Gastrocnemius medialis (tissue), 4 donors: ENCODE results near the gene TEX2.

Experiments used
- POLR2A ChIP-seq, 2 donors: fragments of 450-650 bp; IDR thresholded peaks; one replicate each; pipeline ENCODE4 v1.6.1; 2017; ENCODE audit warnings: antibody characterized with exemption in 2 of 2, mild to moderate bottlenecking in 2 of 2, moderate library complexity in 2 of 2
- TF ChIP-seq, protein P1 (sequence below), 5 experiments: fragments of 450-650 bp in 3 of 5; fragments of 200-600 bp in 2 of 5; sonication (generic) in 2 of 5; IDR thresholded peaks in 4 of 5; conservative IDR thresholded peaks in 1 of 5; 1 replicate in 4 of 5; 2 replicates in 1 of 5; pipeline ENCODE4 v1.5.1; 2016 to 2019; ENCODE audit warnings: antibody characterized with exemption in 5 of 5, mild to moderate bottlenecking in 3 of 5, moderate library complexity in 3 of 5

DNA sequence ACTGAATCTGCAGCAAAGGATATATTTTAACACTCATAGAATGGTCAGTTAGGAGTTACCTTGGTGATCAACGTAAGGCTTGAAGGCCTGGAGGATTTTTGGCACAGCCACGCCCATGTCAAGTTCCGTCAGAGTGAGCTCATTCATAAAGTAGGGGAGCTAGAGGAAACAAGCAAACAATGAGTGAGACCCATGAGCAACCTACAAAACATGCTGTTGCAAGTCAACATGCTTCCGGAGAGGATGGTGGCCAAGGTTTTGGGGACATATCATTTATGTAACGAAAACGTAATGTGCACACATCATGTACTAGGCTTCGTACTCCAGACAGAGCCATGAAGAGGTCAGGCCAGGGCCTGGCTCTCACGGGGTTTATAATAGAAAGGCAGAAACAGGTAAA lies 92.0 kb downstream of the TEX2 start:
- TF ChIP-seq, protein P1, sequence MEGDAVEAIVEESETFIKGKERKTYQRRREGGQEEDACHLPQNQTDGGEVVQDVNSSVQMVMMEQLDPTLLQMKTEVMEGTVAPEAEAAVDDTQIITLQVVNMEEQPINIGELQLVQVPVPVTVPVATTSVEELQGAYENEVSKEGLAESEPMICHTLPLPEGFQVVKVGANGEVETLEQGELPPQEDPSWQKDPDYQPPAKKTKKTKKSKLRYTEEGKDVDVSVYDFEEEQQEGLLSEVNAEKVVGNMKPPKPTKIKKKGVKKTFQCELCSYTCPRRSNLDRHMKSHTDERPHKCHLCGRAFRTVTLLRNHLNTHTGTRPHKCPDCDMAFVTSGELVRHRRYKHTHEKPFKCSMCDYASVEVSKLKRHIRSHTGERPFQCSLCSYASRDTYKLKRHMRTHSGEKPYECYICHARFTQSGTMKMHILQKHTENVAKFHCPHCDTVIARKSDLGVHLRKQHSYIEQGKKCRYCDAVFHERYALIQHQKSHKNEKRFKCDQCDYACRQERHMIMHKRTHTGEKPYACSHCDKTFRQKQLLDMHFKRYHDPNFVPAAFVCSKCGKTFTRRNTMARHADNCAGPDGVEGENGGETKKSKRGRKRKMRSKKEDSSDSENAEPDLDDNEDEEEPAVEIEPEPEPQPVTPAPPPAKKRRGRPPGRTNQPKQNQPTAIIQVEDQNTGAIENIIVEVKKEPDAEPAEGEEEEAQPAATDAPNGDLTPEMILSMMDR (IDR thresholded peaks at IDR 0.05 in 4 of 5, conservative IDR thresholded peaks at IDR 0.05 in 1 of 5): no peak
- TF ChIP-seq POLR2A (IDR thresholded peaks at IDR 0.05): no peak
